Measurements from ENCODE around the gene SSX3.
"Not testable (repeated sequence)": the region's sequence is repeated elsewhere in the genome, so short reads cannot be mapped to it uniquely, and the experiment has no call there.

The SSX3 gene, protein sequence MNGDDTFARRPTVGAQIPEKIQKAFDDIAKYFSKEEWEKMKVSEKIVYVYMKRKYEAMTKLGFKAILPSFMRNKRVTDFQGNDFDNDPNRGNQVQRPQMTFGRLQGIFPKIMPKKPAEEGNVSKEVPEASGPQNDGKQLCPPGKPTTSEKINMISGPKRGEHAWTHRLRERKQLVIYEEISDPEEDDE

GRCh38 chrX:48356315-48357094 lies at the start of gene SSX3:
Gene SSX3, minus strand, starts transcription at chrX:48356703. Its CDS starts 1,454 bp downstream, at chrX:48355249.
- not testable (repeated sequence) for DNase-seq

GRCh38 chrX:48397825-48398224 lies 41.3 kb upstream of the SSX3 start:
- DNase-seq = not testable (repeated sequence)

DNA sequence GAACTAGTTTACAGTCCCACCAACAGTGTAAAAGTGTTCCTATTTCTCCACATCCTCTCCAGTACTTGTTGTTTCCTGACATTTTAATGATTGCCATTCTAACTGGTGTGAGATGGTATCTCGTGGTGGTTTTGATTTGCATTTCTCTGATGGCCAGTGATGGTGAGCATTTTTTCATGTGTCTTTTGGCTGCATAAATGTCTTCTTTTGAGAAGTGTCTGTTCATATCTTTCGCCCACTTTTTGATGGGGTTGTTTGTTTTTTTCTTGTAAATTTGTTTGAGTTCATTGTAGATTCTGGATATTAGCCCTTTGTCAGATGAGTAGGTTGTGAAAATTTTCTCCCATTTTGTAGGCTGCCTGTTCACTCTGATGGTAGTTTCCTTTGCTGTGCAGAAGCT lies 40.4 kb upstream of the SSX3 start:
- DNase-seq = not testable (repeated sequence)

- DNase-seq = not testable (repeated sequence)
Measured at GRCh38 chrX:48383239-48383638, 26.7 kb upstream of the SSX3 start, which contains the start of gene SSX4. Gene SSX4, plus strand, starts transcription at chrX:48383539. Its CDS starts 515 bp downstream, at chrX:48384054.

- DNase-seq = not testable (repeated sequence)
Measured at GRCh38 chrX:48370408-48370807, 13.9 kb upstream of the SSX3 start.

- not testable (repeated sequence) for DNase-seq
Measured at GRCh38 chrX:48367717-48368408, 11.4 kb upstream of the SSX3 start.

DNA sequence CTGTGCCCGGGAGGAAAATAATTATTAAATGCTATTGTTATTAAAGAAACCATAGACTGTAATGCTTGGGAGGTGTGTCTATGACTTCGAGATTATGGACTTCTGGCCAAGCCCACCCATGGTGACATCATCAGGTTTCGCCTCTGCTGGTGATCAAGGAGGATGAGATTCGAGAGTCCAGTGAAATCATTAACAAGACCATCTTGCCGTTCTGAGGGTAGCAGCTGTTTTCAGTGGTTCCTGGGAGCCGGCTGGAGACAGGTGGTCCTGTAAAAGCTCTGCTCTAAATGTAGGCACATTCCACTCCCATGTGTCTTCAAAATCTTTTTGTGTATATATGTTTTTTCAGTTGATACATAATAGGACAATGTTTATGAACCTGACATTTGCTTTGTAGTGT lies 2.8 kb upstream of the SSX3 start:
- DNase-seq = not testable (repeated sequence)

DNA sequence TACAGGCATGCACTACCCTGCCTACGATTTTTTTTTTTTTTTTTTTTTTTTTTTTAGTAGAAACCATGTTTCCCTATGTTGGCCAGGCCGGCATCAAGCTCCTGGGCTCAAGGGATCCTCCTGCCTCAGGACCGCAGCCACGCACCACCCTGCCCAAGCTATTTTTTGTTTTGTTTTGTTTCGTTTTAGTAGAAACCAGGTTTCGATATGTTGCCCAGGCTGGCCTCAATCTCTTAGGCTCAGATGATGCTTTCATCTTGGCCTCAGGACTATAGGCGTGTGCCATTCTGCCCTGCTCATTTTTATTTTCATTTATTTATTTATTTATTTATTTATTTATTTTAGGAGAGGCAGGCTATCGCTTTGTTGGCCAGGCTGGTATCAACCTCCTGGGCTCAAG lies 1.2 kb upstream of the SSX3 start:
- no peak for DNase-seq

GRCh38 chrX:48346059-48346458 lies 10.4 kb downstream of the SSX3 start:
- not testable (repeated sequence) for DNase-seq

DNA sequence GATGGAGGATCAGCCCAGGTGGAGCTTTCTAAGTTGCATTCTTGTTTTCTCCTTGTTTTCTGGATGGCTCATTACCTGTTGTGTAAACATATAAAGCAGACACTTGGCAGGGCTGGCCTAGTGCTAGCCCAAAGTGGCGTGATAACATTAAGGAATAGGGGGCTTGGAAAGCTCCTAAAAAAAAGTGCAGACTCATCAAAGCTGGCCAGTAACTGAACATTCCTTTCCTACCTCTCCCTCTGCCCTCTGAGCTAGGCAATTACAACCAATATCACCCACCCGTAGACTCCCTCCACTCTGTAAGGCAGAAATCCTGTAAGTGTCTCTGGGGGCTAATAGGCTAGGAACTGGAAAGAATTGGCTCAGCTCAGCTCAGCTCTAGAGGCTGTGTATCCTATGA lies 42.5 kb downstream of the SSX3 start:
- DNase-seq = not testable (repeated sequence)

DNA sequence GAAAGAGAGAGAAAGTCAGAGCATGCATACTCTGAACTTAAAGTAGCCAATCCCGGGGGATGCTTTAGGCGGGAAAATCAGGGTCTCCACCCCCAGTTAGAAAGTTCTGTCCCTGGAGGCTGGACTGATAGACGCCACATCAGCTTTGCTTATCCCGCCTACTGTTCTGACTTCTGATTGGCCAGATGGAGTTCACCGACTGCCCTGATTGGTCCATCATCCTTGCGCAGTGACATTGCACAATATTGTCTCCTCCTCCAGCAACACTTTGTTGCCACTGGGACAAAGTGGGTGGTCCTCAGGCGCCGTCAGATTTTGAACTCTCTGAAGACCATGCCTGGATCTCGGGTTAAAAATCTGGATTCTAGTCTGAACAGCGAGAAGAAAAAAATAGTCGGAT lies 50.3 kb downstream of the SSX3 start:
- DNase-seq = no peak

Measured in femur (tissue), 1 donor.